GM12873 (cell line): ENCODE data around the gene C19orf85.

Experiments used
- TF ChIP-seq, protein P1 (sequence below): IDR thresholded peaks from 2 replicates; pipeline ENCODE4 v1.5.1; 2012; ENCODE audit warnings: low read depth, mild to moderate bottlenecking, moderate library complexity, low read length, control low read depth; ENCODE audit not compliant: insufficient read depth; ENCODE audit errors: missing control alignments

The C19orf85 gene

DNA sequence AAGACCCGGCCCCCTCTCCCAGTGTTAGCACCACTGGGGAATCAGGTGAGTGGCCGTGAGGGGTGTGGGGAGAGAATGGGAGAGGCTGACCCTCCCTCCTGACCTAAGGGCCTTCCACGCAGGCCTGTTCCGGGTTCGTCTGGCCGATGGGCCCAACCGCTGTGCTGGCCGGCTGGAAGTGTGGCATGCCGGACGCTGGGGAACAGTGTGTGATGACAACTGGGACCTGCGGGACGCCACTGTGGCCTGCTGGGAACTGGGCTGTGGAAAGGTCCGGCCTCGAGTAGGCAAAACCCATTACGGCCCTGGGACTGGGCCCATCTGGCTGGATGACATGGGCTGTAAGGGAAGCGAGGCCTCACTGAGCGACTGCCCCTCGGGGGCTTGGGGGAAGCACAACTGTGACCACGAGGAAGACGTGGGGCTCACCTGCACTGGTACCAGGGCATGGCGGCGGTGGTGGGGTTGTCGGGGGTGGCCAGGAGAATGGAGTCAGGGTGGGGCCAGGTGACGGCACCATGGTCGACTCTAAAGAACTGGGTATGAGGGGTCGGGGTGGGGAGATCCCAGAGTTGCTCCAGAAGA is 35.9 kb upstream of the C19orf85 start:
- TF ChIP-seq, protein P1, sequence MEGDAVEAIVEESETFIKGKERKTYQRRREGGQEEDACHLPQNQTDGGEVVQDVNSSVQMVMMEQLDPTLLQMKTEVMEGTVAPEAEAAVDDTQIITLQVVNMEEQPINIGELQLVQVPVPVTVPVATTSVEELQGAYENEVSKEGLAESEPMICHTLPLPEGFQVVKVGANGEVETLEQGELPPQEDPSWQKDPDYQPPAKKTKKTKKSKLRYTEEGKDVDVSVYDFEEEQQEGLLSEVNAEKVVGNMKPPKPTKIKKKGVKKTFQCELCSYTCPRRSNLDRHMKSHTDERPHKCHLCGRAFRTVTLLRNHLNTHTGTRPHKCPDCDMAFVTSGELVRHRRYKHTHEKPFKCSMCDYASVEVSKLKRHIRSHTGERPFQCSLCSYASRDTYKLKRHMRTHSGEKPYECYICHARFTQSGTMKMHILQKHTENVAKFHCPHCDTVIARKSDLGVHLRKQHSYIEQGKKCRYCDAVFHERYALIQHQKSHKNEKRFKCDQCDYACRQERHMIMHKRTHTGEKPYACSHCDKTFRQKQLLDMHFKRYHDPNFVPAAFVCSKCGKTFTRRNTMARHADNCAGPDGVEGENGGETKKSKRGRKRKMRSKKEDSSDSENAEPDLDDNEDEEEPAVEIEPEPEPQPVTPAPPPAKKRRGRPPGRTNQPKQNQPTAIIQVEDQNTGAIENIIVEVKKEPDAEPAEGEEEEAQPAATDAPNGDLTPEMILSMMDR: no peak

DNA sequence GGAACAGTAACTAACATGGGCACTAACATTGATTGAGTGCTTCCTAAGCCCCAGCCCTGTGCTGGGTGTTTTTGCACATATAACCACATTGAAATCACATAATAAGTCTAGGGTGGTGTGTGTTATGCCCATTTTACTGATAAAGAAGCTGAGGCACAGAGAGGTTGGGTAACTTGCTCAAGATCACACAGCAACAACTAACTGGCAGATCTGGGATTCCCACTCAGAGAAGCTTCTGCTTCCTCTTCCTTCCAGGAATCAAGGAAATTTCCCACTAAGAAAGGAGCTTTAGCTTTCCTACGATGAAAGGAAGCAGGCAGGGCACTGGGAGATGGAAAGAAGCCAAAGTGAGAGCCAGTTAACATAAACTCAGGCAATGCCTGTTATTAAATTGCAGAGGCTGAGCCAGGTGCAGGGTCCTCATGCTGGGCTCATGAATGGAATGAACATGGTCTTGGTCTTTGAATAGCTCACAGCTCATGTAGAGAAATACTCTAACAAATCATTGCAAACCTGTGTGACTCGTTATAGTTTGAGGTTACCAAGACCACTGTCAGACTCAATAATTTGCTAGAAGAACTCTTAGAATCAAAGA is 33.8 kb upstream of the C19orf85 start:
- TF ChIP-seq, protein P1: no peak

- TF ChIP-seq, protein P1: no peak
Measured at GRCh38 chr19:55497763-55498162, 33.2 kb upstream of the C19orf85 start.

- TF ChIP-seq, protein P1: no peak
Measured at GRCh38 chr19:55495646-55496349, 31.2 kb upstream of the C19orf85 start.

- TF ChIP-seq, protein P1: no peak
Measured at GRCh38 chr19:55494172-55494761, 29.7 kb upstream of the C19orf85 start.

GRCh38 chr19:55493645-55494171 is 29.2 kb upstream of the C19orf85 start:
- TF ChIP-seq, protein P1: no peak
